Mammary epithelial cell (primary cell): ENCODE results near the gene SCNN1A.

Experiments
- CTCF ChIP-seq, 2 donors: IDR thresholded peaks in 1 of 2; conservative IDR thresholded peaks in 1 of 2; 2 replicates each; pipeline ENCODE4 v1.5.1; 2011 to 2012; ENCODE audit warnings: inconsistent platforms in 2 of 2, low read length in 2 of 2, mild to moderate bottlenecking in 2 of 2, control low read depth in 1 of 2, low read depth in 1 of 2; ENCODE audit not compliant: insufficient read depth in 1 of 2; ENCODE audit errors: extremely low read depth in 1 of 2
- EZH2 ChIP-seq: IDR thresholded peaks from 2 replicates; pipeline ENCODE4 v1.6.1; 2012; ENCODE audit warnings: low read length, inconsistent platforms, borderline replicate concordance

- TF ChIP-seq EZH2 (no peak), CTCF (conservative IDR thresholded peaks at IDR 0.05 in 1 of 2, IDR thresholded peaks at IDR 0.05 in 1 of 2; ENCODE audit: extremely low read depth in 1 of 2, insufficient read depth in 1 of 2, low read depth in 1 of 2, low read length in 2 of 2) (no peak)
Observed at GRCh38 chr12:6315184-6315583, 60.2 kb downstream of the SCNN1A start.
